CD8-positive, alpha-beta memory T cell (primary cell): ENCODE measurements around the gene CHST7. TPM values are rescaled to one million over a fixed set of nuclear protein-coding genes. Genes with fewer than 3 reads are reported as not detected.
A peak's percentile ranks its signal among the peaks of the same experiment; 100 is the strongest.

ENCODE experiments used
- CTCF ChIA-PET: fragments of 350-600 bp; sonication (Branson Sonifier 250); formaldehyde crosslinking; loops from one replicate; lab custom pipeline; 2021; ENCODE audit warnings: antibody characterized with exemption; lab: Charles Lee
- POLR2A ChIA-PET: fragments of 350-600 bp; sonication (Branson Sonifier 250); formaldehyde crosslinking; loops from one replicate; lab custom pipeline; 2021; ENCODE audit warnings: antibody characterized with exemption; lab: Charles Lee
- DNase-seq, 5 donors: peaks; one replicate each; pipeline versions ENCODE4 v3.0.0 to v3.0.0-alpha.2; 2020 to 2022; ENCODE audit warnings: mixed read lengths in 1 of 5
- H3K27ac ChIP-seq: one replicate; pipeline ENCODE4 v1.7.0; 2013; ENCODE audit warnings: low read depth, mild to moderate bottlenecking, low read length, moderate library complexity
- H3K27me3 ChIP-seq: 2 replicates; pipeline ENCODE4 v1.7.0; 2013; ENCODE audit warnings: low read length, mild to moderate bottlenecking; ENCODE audit not compliant: insufficient read depth, poor library complexity, severe bottlenecking
- H3K36me3 ChIP-seq: 2 replicates; pipeline ENCODE4 v1.7.0; 2013; ENCODE audit warnings: mild to moderate bottlenecking, low read length, moderate library complexity; ENCODE audit not compliant: insufficient read depth
- H3K4me1 ChIP-seq: 2 replicates; pipeline ENCODE4 v1.7.0; 2013; ENCODE audit warnings: mild to moderate bottlenecking, low read length, moderate library complexity; ENCODE audit not compliant: insufficient read depth
- H3K4me3 ChIP-seq: 2 replicates; pipeline ENCODE4 v1.7.0; 2013; ENCODE audit warnings: mild to moderate bottlenecking, low read length
- H3K9me3 ChIP-seq: 2 replicates; pipeline ENCODE4 v1.7.0; 2013; ENCODE audit warnings: mild to moderate bottlenecking, low read length
- H3K27ac Mint-ChIP-seq, 8 donors: one replicate each; pipeline ENCODE4 v1.8.0; 2020 to 2021; ENCODE audit warnings: mixed read lengths in 8 of 8, mild to moderate bottlenecking in 6 of 8, inconsistent platforms in 3 of 8, moderate library complexity in 3 of 8
- H3K27me3 Mint-ChIP-seq, 2 donors: one replicate each; pipeline ENCODE4 v1.8.0; 2020 to 2021; ENCODE audit warnings: mixed read lengths in 2 of 2, mild to moderate bottlenecking in 1 of 2, moderate library complexity in 1 of 2
- H3K36me3 Mint-ChIP-seq, 3 donors: one replicate each; pipeline ENCODE4 v1.8.0; 2020 to 2021; ENCODE audit warnings: mixed read lengths in 3 of 3, inconsistent platforms in 1 of 3, mild to moderate bottlenecking in 1 of 3
- H3K4me1 Mint-ChIP-seq, 3 donors: one replicate each; pipeline ENCODE4 v1.8.0; 2020 to 2021; ENCODE audit warnings: mixed read lengths in 3 of 3, inconsistent platforms in 1 of 3, mild to moderate bottlenecking in 1 of 3
- H3K4me3 Mint-ChIP-seq, 7 donors: one replicate each; pipeline ENCODE4 v1.8.0; 2020 to 2021; ENCODE audit warnings: mixed read lengths in 7 of 7, mild to moderate bottlenecking in 6 of 7, moderate library complexity in 4 of 7, inconsistent platforms in 2 of 7
- H3K9me3 Mint-ChIP-seq, 5 donors: one replicate each; pipeline ENCODE4 v1.8.0; 2020 to 2022; ENCODE audit warnings: mixed read lengths in 5 of 5, mild to moderate bottlenecking in 3 of 5, moderate library complexity in 2 of 5, inconsistent platforms in 1 of 5
- polyA plus RNA-seq: library from polyadenylated mRNA; unstranded; fragments of 300-500 nt; fragmentation: Illumina TruSeq; gene quantifications from one replicate; pipeline ENCODE4 v1.2.3, GENCODE V29; 2021
- total RNA-seq, 2 experiments: library from RNA; stranded (reverse); gene quantifications; one replicate each; pipeline ENCODE4 v1.2.3, GENCODE V29; 2021

The CHST7 gene
- total and polyA plus RNA-seq, 3 experiments from 2014 or later, result 3.5 to 8.0 (median 3.9) TPM

- H3K4me3 Mint-ChIP-seq, result no peak overlapping the region
- H3K9me3 ChIP-seq, result no peaks in the 10 kb centered on the region
- DNase-seq, result no peak
- no peak overlapping the region for H3K4me3 ChIP-seq
- peaks cover 5% of the 10 kb centered on the region for H3K4me1 ChIP-seq
- H3K36me3 Mint-ChIP-seq, result peaks cover 0 to 9% (median 0%) of the 10 kb centered on the region in 3 donors
- no peaks in the 10 kb centered on the region for H3K36me3 ChIP-seq
- H3K4me1 Mint-ChIP-seq, result peaks cover 11 to 21% (median 18%) of the 10 kb centered on the region in 3 donors
- H3K9me3 Mint-ChIP-seq, result no peaks in the 10 kb centered on the region
- H3K27me3 Mint-ChIP-seq, result peaks cover 0 to 3% of the 10 kb centered on the region in 2 donors
- no peak overlapping the region for H3K27ac Mint-ChIP-seq
- no peaks in the 10 kb centered on the region for H3K27me3 ChIP-seq
- H3K27ac ChIP-seq, result no peak overlapping the region
- ChIA-PET POLR2A (no interaction called here), CTCF (no interaction called here)
Observed at GRCh38 chrX:46595084-46595483, 21.5 kb downstream of the CHST7 start.

- Mint-ChIP-seq H3K9me3 (no peaks in the 10 kb centered on the region), H3K4me1 (peaks cover 5 to 14% (median 8%) of the 10 kb centered on the region in 3 donors), H3K27ac (no peak overlapping the region), H3K27me3 (peaks cover 0 to 3% of the 10 kb centered on the region in 2 donors), H3K4me3 (no peak overlapping the region), H3K36me3 (peaks cover 0 to 12% (median 0%) of the 10 kb centered on the region in 3 donors)
- Histone ChIP-seq H3K4me1 (no peaks in the 10 kb centered on the region), H3K27ac (no peak overlapping the region), H3K36me3 (no peaks in the 10 kb centered on the region), H3K9me3 (no peaks in the 10 kb centered on the region), H3K27me3 (no peaks in the 10 kb centered on the region), H3K4me3 (no peak overlapping the region)
- no peak for DNase-seq
- ChIA-PET CTCF (no interaction called here), POLR2A (no interaction called here)
Observed at GRCh38 chrX:46597208-46597607, 23.6 kb downstream of the CHST7 start.

- POLR2A ChIA-PET, result no interaction called here
Observed at GRCh38 chrX:46597771-46598170, 24.2 kb downstream of the CHST7 start.

GRCh38 chrX:46599051-46599560 is 25.5 kb downstream of the CHST7 start:
- H3K27ac ChIP-seq, result no peak overlapping the region
- DNase-seq, result no peak
- CTCF ChIA-PET, result no interaction called here
- H3K27ac Mint-ChIP-seq, result no peak overlapping the region
- no peaks in the 10 kb centered on the region for H3K36me3 ChIP-seq
- H3K9me3 Mint-ChIP-seq, result no peaks in the 10 kb centered on the region
- H3K36me3 Mint-ChIP-seq, result peaks cover 0 to 15% (median 0%) of the 10 kb centered on the region in 3 donors
- no peak overlapping the region for H3K4me3 ChIP-seq
- H3K9me3 ChIP-seq, result no peaks in the 10 kb centered on the region
- H3K4me1 ChIP-seq, result no peaks in the 10 kb centered on the region
- POLR2A ChIA-PET, result interaction anchor here (0.5 to 0.6 kb wide), 2 partner anchors 21 to 157 kb away, joined by 3 to 6 read pairs; no protein-coding TSS in a partner anchor
- H3K4me3 Mint-ChIP-seq, result no peak overlapping the region
- peaks cover 0 to 3% of the 10 kb centered on the region in 2 donors for H3K27me3 Mint-ChIP-seq
- peaks cover 0 to 4% (median 4%) of the 10 kb centered on the region in 3 donors for H3K4me1 Mint-ChIP-seq
- no peaks in the 10 kb centered on the region for H3K27me3 ChIP-seq

More at GRCh38 chrX:46597771-46598170, 24.2 kb downstream of the CHST7 start:
- H3K4me3 ChIP-seq, result no peak overlapping the region
- no peaks in the 10 kb centered on the region for H3K9me3 Mint-ChIP-seq
- H3K9me3 ChIP-seq, result no peaks in the 10 kb centered on the region
- peaks cover 0 to 15% (median 0%) of the 10 kb centered on the region in 3 donors for H3K36me3 Mint-ChIP-seq
- no peak overlapping the region for H3K27ac Mint-ChIP-seq
- DNase-seq, result no peak
- H3K4me3 Mint-ChIP-seq, result no peak overlapping the region
- peaks cover 0 to 3% of the 10 kb centered on the region in 2 donors for H3K27me3 Mint-ChIP-seq
- CTCF ChIA-PET, result no interaction called here
- peaks cover under 1 to 11% (median 8%) of the 10 kb centered on the region in 3 donors for H3K4me1 Mint-ChIP-seq
- no peaks in the 10 kb centered on the region for H3K4me1 ChIP-seq
- no peaks in the 10 kb centered on the region for H3K36me3 ChIP-seq
- H3K27ac ChIP-seq, result no peak overlapping the region
- no peaks in the 10 kb centered on the region for H3K27me3 ChIP-seq

GRCh38 chrX:46601283-46601682 is 27.7 kb downstream of the CHST7 start:
- no peak overlapping the region for H3K27ac ChIP-seq

GRCh38 chrX:46602468-46603102 is 29.0 kb downstream of the CHST7 start:
- Histone ChIP-seq H3K4me1 (no peaks in the 10 kb centered on the region), H3K27ac (no peak overlapping the region), H3K27me3 (no peaks in the 10 kb centered on the region), H3K36me3 (no peaks in the 10 kb centered on the region), H3K4me3 (no peak overlapping the region), H3K9me3 (no peaks in the 10 kb centered on the region)
- Mint-ChIP-seq H3K27ac (no peak overlapping the region), H3K27me3 (no peaks in the 10 kb centered on the region), H3K9me3 (no peaks in the 10 kb centered on the region), H3K36me3 (peaks cover 0 to 12% (median 0%) of the 10 kb centered on the region in 3 donors), H3K4me3 (no peak overlapping the region), H3K4me1 (peaks cover 0 to 1% (median 0%) of the 10 kb centered on the region in 3 donors)
- ChIA-PET POLR2A (no interaction called here), CTCF (no interaction called here)
- no peak for DNase-seq

More at GRCh38 chrX:46601283-46601682, 27.7 kb downstream of the CHST7 start:
- Mint-ChIP-seq H3K36me3 (peaks cover 0 to 15% (median 0%) of the 10 kb centered on the region in 3 donors), H3K27ac (no peak overlapping the region), H3K27me3 (peaks cover 0 to 2% of the 10 kb centered on the region in 2 donors), H3K4me1 (peaks cover 0 to 1% (median under 1%) of the 10 kb centered on the region in 3 donors), H3K4me3 (no peak overlapping the region), H3K9me3 (no peaks in the 10 kb centered on the region)
- POLR2A ChIA-PET, result no interaction called here
- CTCF ChIA-PET, result no interaction called here
- DNase-seq, result no peak
- Histone ChIP-seq H3K27me3 (no peaks in the 10 kb centered on the region), H3K4me3 (no peak overlapping the region), H3K4me1 (no peaks in the 10 kb centered on the region), H3K36me3 (no peaks in the 10 kb centered on the region), H3K9me3 (no peaks in the 10 kb centered on the region)

- H3K27me3 Mint-ChIP-seq, result peaks cover 0 to 5% of the 10 kb centered on the region in 2 donors
- POLR2A ChIA-PET, result no interaction called here
- no peak overlapping the region for H3K4me3 ChIP-seq
- no peak for DNase-seq
- no peaks in the 10 kb centered on the region for H3K36me3 ChIP-seq
- no peaks in the 10 kb centered on the region for H3K27me3 ChIP-seq
- peaks cover 25 to 34% (median 30%) of the 10 kb centered on the region in 3 donors for H3K4me1 Mint-ChIP-seq
- no peak overlapping the region for H3K4me3 Mint-ChIP-seq
- no peaks in the 10 kb centered on the region for H3K9me3 Mint-ChIP-seq
- no peak overlapping the region for H3K27ac ChIP-seq
- peaks cover 0 to 3% (median 0%) of the 10 kb centered on the region in 3 donors for H3K36me3 Mint-ChIP-seq
- no peak overlapping the region for H3K27ac Mint-ChIP-seq
- peaks cover 21% of the 10 kb centered on the region for H3K4me1 ChIP-seq
- H3K9me3 ChIP-seq, result no peaks in the 10 kb centered on the region
- CTCF ChIA-PET, result no interaction called here
Observed at GRCh38 chrX:46607916-46608315, 34.4 kb downstream of the CHST7 start.

- peaks cover 0 to 3% (median 0%) of the 10 kb centered on the region in 3 donors for H3K36me3 Mint-ChIP-seq
- no peaks in the 10 kb centered on the region for H3K9me3 Mint-ChIP-seq
- peaks cover 25 to 34% (median 32%) of the 10 kb centered on the region in 3 donors for H3K4me1 Mint-ChIP-seq
- CTCF ChIA-PET, result no interaction called here
- Histone ChIP-seq H3K27ac (no peak overlapping the region), H3K9me3 (no peaks in the 10 kb centered on the region), H3K27me3 (no peaks in the 10 kb centered on the region), H3K36me3 (no peaks in the 10 kb centered on the region), H3K4me3 (no peak overlapping the region), H3K4me1 (peaks cover 21% of the 10 kb centered on the region)
- H3K27ac Mint-ChIP-seq, result no peak overlapping the region
- POLR2A ChIA-PET, result no interaction called here
- peaks cover 0 to 5% of the 10 kb centered on the region in 2 donors for H3K27me3 Mint-ChIP-seq
- DNase-seq, result no peak
- H3K4me3 Mint-ChIP-seq, result peak overlapping the region in 3 of 7 donors; percentile 14 to 66 (median 41)
Observed at GRCh38 chrX:46610070-46610658, 36.6 kb downstream of the CHST7 start.
